Measurements from ENCODE around the gene CARD11. TPM values are rescaled to one million over a fixed set of nuclear protein-coding genes. Genes with fewer than 3 reads are reported as not detected.

The CARD11 gene
- total RNA-seq, 2 experiments from 2014 or later: 118 to 122 TPM

GRCh38 chr7:3065724-3066143 is 22.1 kb upstream of the CARD11 start:
- Mint-ChIP-seq H3K4me1 (ENCODE audit: low read depth) (peaks cover 84% of the 10 kb centered on the region), H3K9me3 (peaks cover 4% of the 10 kb centered on the region), H3K36me3 (ENCODE audit: low read depth) (no peaks in the 10 kb centered on the region), H3K4me3 (peak overlapping the region; percentile 56), H3K27ac (peak overlapping the region; percentile 86), H3K27me3 (no peaks in the 10 kb centered on the region)
- ChIA-PET POLR2A (interaction anchor here (0.9 to 4.7 kb wide), 8 partner anchors 22 to 52 kb away, joined by 3 to 28 read pairs (median 5); partner anchors contain the start of gene CARD11), CTCF (interaction anchor here (0.6 to 2.3 kb wide), 6 partner anchors 11 to 98 kb away, joined by 3 to 14 read pairs (median 3); no protein-coding TSS in a partner anchor)
- ATAC-seq (ENCODE audit: poor library complexity) (peak; percentile 36), DNase-seq (peak in 13 of 14 experiments; percentile 44 to 82 (median 52))
- peak overlapping the region in 1 of 2 donors; percentile 18 for H3K27ac ChIP-seq (ENCODE audit: low read depth in 1 of 2, low read length in 2 of 2)
- no peaks in the 10 kb centered on the region for H3K9me3 ChIP-seq (ENCODE audit: control insufficient read depth in 1 of 2, insufficient read depth in 1 of 2, low read length in 2 of 2)
- peaks cover 82% of the 10 kb centered on the region for H3K4me1 ChIP-seq (ENCODE audit: insufficient read depth, low read length)
- H3K27me3 ChIP-seq (ENCODE audit: control insufficient read depth in 1 of 2, insufficient read depth in 2 of 2, low read length in 2 of 2): no peaks in the 10 kb centered on the region
- no peak overlapping the region for H3K4me3 ChIP-seq (ENCODE audit: low read length)
- peak; percentile 70 for TF ChIP-seq CTCF (IDR thresholded peaks at IDR 0.05)
- H3K36me3 ChIP-seq (ENCODE audit: insufficient read depth, low read length): no peaks in the 10 kb centered on the region
- intact Hi-C loops (cut with DNase I, micrococcal nuclease): loop anchor here (1.0 to 2.0 kb wide), 3 partner anchors 27 to 201 kb away; no protein-coding TSS in a partner anchor

- H3K27ac ChIP-seq (ENCODE audit: low read depth in 1 of 2, low read length in 2 of 2): no peak overlapping the region
- POLR2A ChIA-PET: interaction anchor here (0.6 to 4.7 kb wide), 6 partner anchors 21 to 186 kb away, joined by 3 to 28 read pairs (median 5); partner anchors contain the start of gene CARD11
- Mint-ChIP-seq H3K4me1 (ENCODE audit: low read depth) (peaks cover 68% of the 10 kb centered on the region), H3K27ac (peak overlapping the region; percentile 78), H3K36me3 (ENCODE audit: low read depth) (no peaks in the 10 kb centered on the region), H3K27me3 (no peaks in the 10 kb centered on the region), H3K9me3 (peaks cover 4% of the 10 kb centered on the region), H3K4me3 (peak overlapping the region; percentile 77)
- H3K4me1 ChIP-seq (ENCODE audit: insufficient read depth, low read length): peaks cover 68% of the 10 kb centered on the region
- no peak for TF ChIP-seq CTCF (IDR thresholded peaks at IDR 0.05)
- DNase-seq: no peak
- no peaks in the 10 kb centered on the region for H3K36me3 ChIP-seq (ENCODE audit: insufficient read depth, low read length)
- no peaks in the 10 kb centered on the region for H3K27me3 ChIP-seq (ENCODE audit: control insufficient read depth in 1 of 2, insufficient read depth in 2 of 2, low read length in 2 of 2)
- CTCF ChIA-PET: interaction anchor here (1.3 to 2.3 kb wide), 3 partner anchors 26 to 199 kb away, joined by 4 to 14 read pairs (median 4); no protein-coding TSS in a partner anchor
- intact Hi-C loops (cut with DNase I, micrococcal nuclease): loop anchor here (2.0 to 5.0 kb wide), 3 partner anchors 29 to 199 kb away; no protein-coding TSS in a partner anchor
- H3K9me3 ChIP-seq (ENCODE audit: control insufficient read depth in 1 of 2, insufficient read depth in 1 of 2, low read length in 2 of 2): no peaks in the 10 kb centered on the region
- ATAC-seq (ENCODE audit: poor library complexity): no peak
- H3K4me3 ChIP-seq (ENCODE audit: low read length): no peak overlapping the region
These were observed 20.4 kb upstream of the CARD11 start for GRCh38 chr7:3064067-3064466.

- Mint-ChIP-seq H3K9me3 (peaks cover 4% of the 10 kb centered on the region), H3K36me3 (ENCODE audit: low read depth) (no peaks in the 10 kb centered on the region), H3K27me3 (no peaks in the 10 kb centered on the region), H3K27ac (peak overlapping the region; percentile 78), H3K4me3 (peak overlapping the region; percentile 77), H3K4me1 (ENCODE audit: low read depth) (peaks cover 59% of the 10 kb centered on the region)
- Histone ChIP-seq H3K27ac (ENCODE audit: low read depth in 1 of 2, low read length in 2 of 2) (peak overlapping the region; percentile 31 to 47), H3K36me3 (ENCODE audit: insufficient read depth, low read length) (no peaks in the 10 kb centered on the region), H3K4me1 (ENCODE audit: insufficient read depth, low read length) (peaks cover 59% of the 10 kb centered on the region), H3K9me3 (ENCODE audit: control insufficient read depth in 1 of 2, insufficient read depth in 1 of 2, low read length in 2 of 2) (no peaks in the 10 kb centered on the region), H3K4me3 (ENCODE audit: low read length) (peak overlapping the region; percentile 30), H3K27me3 (ENCODE audit: control insufficient read depth in 1 of 2, insufficient read depth in 2 of 2, low read length in 2 of 2) (no peaks in the 10 kb centered on the region)
- ATAC-seq (ENCODE audit: poor library complexity) (peak; percentile 87), DNase-seq (peak; percentile 34 to 87 (median 63))
- CTCF ChIA-PET: interaction anchor here (1.3 kb wide), 1 partner anchor 29 kb away, joined by 4 read pairs; no protein-coding TSS in a partner anchor
- POLR2A ChIA-PET: interaction anchor here (0.8 to 4.7 kb wide), 3 partner anchors 20 to 78 kb away, joined by 3 to 28 read pairs (median 21); partner anchors contain the start of gene CARD11
- intact Hi-C loops (cut with DNase I, micrococcal nuclease): loop anchor here in 1 of 2 experiments (5.0 kb wide), 1 partner anchor 176 kb away; no protein-coding TSS in a partner anchor
- no peak for TF ChIP-seq CTCF (IDR thresholded peaks at IDR 0.05)
These were observed 19.5 kb upstream of the CARD11 start for GRCh38 chr7:3063016-3063753.

Data from CD4-positive, alpha-beta T cell (primary cell).